ENCODE results near the gene OR52E2.

The OR52E2 gene

GRCh38 chr11:5059391-5059790, at the start of gene OR52E2:
TSS of gene OR52E2 (minus strand) at chr11:5059627. CDS start at chr11:5059627, 0 bp downstream.
- no peak within 1 kb of the TSS for H3K27ac ChIP-seq (ENCODE audit: low read depth, low read length)
- no peaks in the 10 kb centered on the region for H3K36me3 ChIP-seq (ENCODE audit: low read length)
- no peak within 1 kb of the TSS for H2AFZ ChIP-seq (ENCODE audit: low read depth, low read length, severe bottlenecking)
- no peaks in the 10 kb centered on the region for H3K9me3 ChIP-seq (ENCODE audit: insufficient read depth, low read length)
- H3K4me3 ChIP-seq (ENCODE audit: insufficient read depth, low read length, poor library complexity, severe bottlenecking) = no peak within 1 kb of the TSS
- H3K4me2 ChIP-seq (ENCODE audit: low read depth, low read length, poor library complexity, severe bottlenecking) = no peak within 1 kb of the TSS
- H3K9ac ChIP-seq (ENCODE audit: low read length) = no peak within 1 kb of the TSS
- no peaks in the 10 kb centered on the region for H3K27me3 ChIP-seq (ENCODE audit: low read length)
- no peaks in the 10 kb centered on the region for H3F3A ChIP-seq (ENCODE audit: insufficient read depth)
- no peaks in the 10 kb centered on the region for H3K79me2 ChIP-seq (ENCODE audit: insufficient read depth, low read length)
- no peaks in the 10 kb centered on the region for H3K9me2 ChIP-seq (replicated peaks; ENCODE audit: insufficient read depth, low read length)
- no peaks in the 10 kb centered on the region for H4K20me1 ChIP-seq (ENCODE audit: low read depth, low read length)
- no peak for TF ChIP-seq EZH2phosphoT487 (conservative IDR thresholded peaks at IDR 0.05; ENCODE audit: low read length)
- TF ChIP-seq CTCF (IDR thresholded peaks at IDR 0.05; ENCODE audit: insufficient read depth, low read length, poor library complexity, severe bottlenecking) = no peak

GRCh38 chr11:5107285-5107684, 47.9 kb upstream of the OR52E2 start:
- Histone ChIP-seq H4K20me1 (ENCODE audit: low read depth, low read length) (no peaks in the 10 kb centered on the region; the same call in 1 of the 2 replicates), H3K27ac (ENCODE audit: low read depth, low read length) (no peak overlapping the region), H3F3A (ENCODE audit: insufficient read depth) (no peaks in the 10 kb centered on the region), H3K27me3 (ENCODE audit: low read length) (no peaks in the 10 kb centered on the region), H3K79me2 (ENCODE audit: insufficient read depth, low read length) (no peaks in the 10 kb centered on the region), H3K9ac (ENCODE audit: low read length) (no peak overlapping the region), H3K4me3 (ENCODE audit: insufficient read depth, low read length, poor library complexity, severe bottlenecking) (no peak overlapping the region), H2AFZ (ENCODE audit: low read depth, low read length, severe bottlenecking) (no peak overlapping the region), H3K36me3 (ENCODE audit: low read length) (no peaks in the 10 kb centered on the region), H3K9me3 (ENCODE audit: insufficient read depth, low read length) (no peaks in the 10 kb centered on the region), H3K4me2 (ENCODE audit: low read depth, low read length, poor library complexity, severe bottlenecking) (no peak overlapping the region), H3K9me2 (replicated peaks; ENCODE audit: insufficient read depth, low read length) (no peaks in the 10 kb centered on the region)
- TF ChIP-seq EZH2phosphoT487 (conservative IDR thresholded peaks at IDR 0.05; ENCODE audit: low read length) (no peak), CTCF (IDR thresholded peaks at IDR 0.05; ENCODE audit: insufficient read depth, low read length, poor library complexity, severe bottlenecking) (no peak)

- no peak overlapping the region for H3K4me3 ChIP-seq (ENCODE audit: insufficient read depth, low read length, poor library complexity, severe bottlenecking)
- H3K9ac ChIP-seq (ENCODE audit: low read length) = no peak overlapping the region
- TF ChIP-seq EZH2phosphoT487 (conservative IDR thresholded peaks at IDR 0.05; ENCODE audit: low read length) (no peak), CTCF (IDR thresholded peaks at IDR 0.05; ENCODE audit: insufficient read depth, low read length, poor library complexity, severe bottlenecking) (no peak)
- H3K36me3 ChIP-seq (ENCODE audit: low read length) = no peaks in the 10 kb centered on the region
- H3K27ac ChIP-seq (ENCODE audit: low read depth, low read length) = no peak overlapping the region
- no peak overlapping the region for H2AFZ ChIP-seq (ENCODE audit: low read depth, low read length, severe bottlenecking)
- no peaks in the 10 kb centered on the region for H3K9me3 ChIP-seq (ENCODE audit: insufficient read depth, low read length)
- no peak overlapping the region for H3K4me2 ChIP-seq (ENCODE audit: low read depth, low read length, poor library complexity, severe bottlenecking)
- no peaks in the 10 kb centered on the region; the same call in 1 of the 2 replicates for H4K20me1 ChIP-seq (ENCODE audit: low read depth, low read length)
- no peaks in the 10 kb centered on the region for H3K27me3 ChIP-seq (ENCODE audit: low read length)
- no peaks in the 10 kb centered on the region for H3F3A ChIP-seq (ENCODE audit: insufficient read depth)
- H3K9me2 ChIP-seq (replicated peaks; ENCODE audit: insufficient read depth, low read length) = no peaks in the 10 kb centered on the region
- H3K79me2 ChIP-seq (ENCODE audit: insufficient read depth, low read length) = no peaks in the 10 kb centered on the region
Measured at GRCh38 chr11:5103066-5103465, 43.6 kb upstream of the OR52E2 start.

Data from SU-DHL-6 (cell line).